PC-3 (cell line): ENCODE measurements around the gene BACE2.

Experiments
- CTCF ChIP-seq: fragments of 300-600 bp; sonication (generic); conservative IDR thresholded peaks from 2 replicates; pipeline ENCODE4 v1.5.1; 2017; ENCODE audit warnings: antibody characterized with exemption, low read depth, mild to moderate bottlenecking, low read length
- EZH2 ChIP-seq: fragments of 300-600 bp; sonication (generic); IDR thresholded peaks from one replicate; pipeline ENCODE4 v1.6.1; 2017; ENCODE audit warnings: antibody characterized with exemption, mild to moderate bottlenecking, low read length; ENCODE audit not compliant: unreplicated experiment
- EZH2phosphoT487 ChIP-seq: fragments of 300-600 bp; sonication (generic); IDR thresholded peaks from 2 replicates; pipeline ENCODE4 v1.6.1; 2018; ENCODE audit warnings: mild to moderate bottlenecking, antibody characterized with exemption, low read length, borderline replicate concordance

- TF ChIP-seq EZH2 (no peak), CTCF (no peak), EZH2phosphoT487 (no peak)
These were observed 66.6 kb downstream of the BACE2 start for GRCh38 chr21:41234569-41234968.
